HepG2 (cell line): ENCODE measurements around the gene UBE2S. TPM values are rescaled to one million over a fixed set of nuclear protein-coding genes. Genes with fewer than 3 reads are reported as not detected.

Experiments
- AGO2 ChIP-seq: fragments of 200-400 bp; formaldehyde crosslinking; optimal IDR thresholded peaks from 2 replicates; pipeline ENCODE3; 2017; ENCODE audit warnings: mild to moderate bottlenecking, low read depth, low read length, moderate library complexity
- BHLHE40 ChIP-seq: IDR thresholded peaks from 2 replicates; pipeline ENCODE4 v1.6.1; 2011; ENCODE audit warnings: low read length, improper control_type of control experiment
- BORCS8-MEF2B ChIP-seq: sonication (generic); formaldehyde crosslinking; IDR thresholded peaks from 2 replicates; pipeline ENCODE4 v1.8.0; 2022; ENCODE audit warnings: mild to moderate bottlenecking, missing genetic modification reagents
- DR1 ChIP-seq: sonication (generic); formaldehyde crosslinking; IDR thresholded peaks from 2 replicates; pipeline ENCODE4 v1.8.0; 2021; ENCODE audit warnings: mild to moderate bottlenecking, missing genetic modification reagents, inconsistent platforms
- HDAC2 ChIP-seq: sonication (generic); formaldehyde crosslinking; IDR thresholded peaks from 2 replicates; pipeline ENCODE4 v1.4.0; 2020; ENCODE audit warnings: missing genetic modification reagents
- HOXA9 ChIP-seq: sonication (generic); formaldehyde crosslinking; IDR thresholded peaks from 2 replicates; pipeline ENCODE4 v1.8.1; 2022; ENCODE audit warnings: missing genetic modification reagents, mild to moderate bottlenecking, moderate library complexity, borderline replicate concordance
- MED13 ChIP-seq: sonication (generic); formaldehyde crosslinking; IDR thresholded peaks from 2 replicates; pipeline ENCODE4 v1.5.0; 2020; ENCODE audit warnings: missing genetic modification reagents
- MEIS2 ChIP-seq: sonication (generic); formaldehyde crosslinking; IDR thresholded peaks from 2 replicates; pipeline ENCODE4 v1.9.0; 2021; ENCODE audit warnings: mild to moderate bottlenecking, missing genetic modification reagents
- MYNN ChIP-seq: sonication (generic); formaldehyde crosslinking; IDR thresholded peaks from 2 replicates; pipeline ENCODE4 v1.4.0; 2020; ENCODE audit warnings: mild to moderate bottlenecking, low read depth, missing genetic modification reagents
- NFE2L2 ChIP-seq: fragments of 150-350 bp; IDR thresholded peaks from 2 replicates; pipeline ENCODE4 v1.6.1; 2014; ENCODE audit warnings: low read length
- RARA ChIP-seq: IDR thresholded peaks from 2 replicates; pipeline ENCODE4 v1.6.1; 2016; ENCODE audit warnings: missing genetic modification reagents, missing compliant biosample characterization
- SMYD3 ChIP-seq: sonication (generic); formaldehyde crosslinking; IDR thresholded peaks from 2 replicates; pipeline ENCODE4 v1.8.1; 2023; ENCODE audit warnings: mild to moderate bottlenecking, missing genetic modification reagents
- USF2 ChIP-seq, 2 experiments: sonication (generic) in 1 of 2; formaldehyde crosslinking in 1 of 2; IDR thresholded peaks; 2 replicates each; pipeline versions ENCODE4 v1.5.1 to v1.6.1; 2011 to 2020; ENCODE audit warnings: borderline replicate concordance in 1 of 2, low read depth in 1 of 2, low read length in 1 of 2, mild to moderate bottlenecking in 1 of 2, missing genetic modification reagents in 1 of 2, moderate library complexity in 1 of 2
- ZMAT3 ChIP-seq: sonication (generic); formaldehyde crosslinking; conservative IDR thresholded peaks from 2 replicates; pipeline ENCODE4 v1.7.0; 2021; ENCODE audit warnings: missing genetic modification reagents
- ZMYM4 ChIP-seq: sonication (generic); formaldehyde crosslinking; IDR thresholded peaks from 2 replicates; pipeline ENCODE4 v1.8.1; 2023; ENCODE audit warnings: mild to moderate bottlenecking, missing genetic modification reagents
- ZNF556 ChIP-seq: sonication (generic); formaldehyde crosslinking; IDR thresholded peaks from 2 replicates; pipeline ENCODE4 v1.4.0; 2020; ENCODE audit warnings: mild to moderate bottlenecking, missing genetic modification reagents, borderline replicate concordance
- ZNF557 ChIP-seq: sonication (generic); formaldehyde crosslinking; IDR thresholded peaks from 2 replicates; pipeline ENCODE4 v1.4.0; 2020; ENCODE audit warnings: missing genetic modification reagents
- ZNF790 ChIP-seq: sonication (generic); formaldehyde crosslinking; IDR thresholded peaks from 2 replicates; pipeline ENCODE4 v1.8.0; 2022; ENCODE audit warnings: missing genetic modification reagents, mild to moderate bottlenecking, borderline replicate concordance
- ZNF850 ChIP-seq: sonication (generic); formaldehyde crosslinking; conservative IDR thresholded peaks from 2 replicates; pipeline ENCODE4 v1.9.0; 2021; ENCODE audit warnings: mild to moderate bottlenecking, missing genetic modification reagents
- polyA plus RNA-seq, 8 experiments: library from polyadenylated mRNA; depleted of rRNA in 3 of 8; stranded (reverse) in 7 of 8; unstranded in 1 of 8; fragments of >200 nt; fragmentation: Illumina TruSeq in 4 of 8; extraction: Trizol in 4 of 8; gene quantifications; 2 replicates each; pipeline versions ENCODE4 v1.2.1 to v1.2.3, GENCODE V29; 2011 to 2016; ENCODE audit warnings: low read depth in 4 of 8, missing spikeins in 1 of 8, mixed read lengths in 1 of 8; ENCODE audit not compliant: insufficient read depth in 1 of 8
- total RNA-seq, 5 experiments: library from RNA; depleted of rRNA; stranded (reverse); fragments of >200 nt; fragmentation: Illumina TruSeq; extraction: Trizol; gene quantifications; 2 replicates each; pipeline ENCODE4 v1.2.3, GENCODE V29; 2016; ENCODE audit warnings: low read depth in 1 of 5
- TF ChIP-seq, protein P1 (sequence below): sonication (generic); formaldehyde crosslinking; conservative IDR thresholded peaks from 2 replicates; pipeline ENCODE4 v1.4.0; 2020; ENCODE audit warnings: mild to moderate bottlenecking, missing genetic modification reagents, moderate library complexity
- TF ChIP-seq, protein P2 (sequence below): sonication (generic); formaldehyde crosslinking; IDR thresholded peaks from 2 replicates; pipeline ENCODE4 v1.4.0; 2020; ENCODE audit warnings: missing genetic modification reagents
- TF ChIP-seq, protein P3 (sequence below): sonication (generic); formaldehyde crosslinking; IDR thresholded peaks from 2 replicates; pipeline ENCODE4 v1.4.0; 2020; ENCODE audit warnings: mild to moderate bottlenecking, missing genetic modification reagents
- TF ChIP-seq, protein P4 (sequence below): sonication (generic); formaldehyde crosslinking; IDR thresholded peaks from 2 replicates; pipeline ENCODE4 v1.4.0; 2020; ENCODE audit warnings: missing genetic modification reagents

UBE2S gene
- total and polyA plus RNA-seq, 2 of the 13 experiments (the other 11 are each of a cell fraction or from before 2014, with no cell fraction given) = 32.2 to 39.3 TPM

DNA sequence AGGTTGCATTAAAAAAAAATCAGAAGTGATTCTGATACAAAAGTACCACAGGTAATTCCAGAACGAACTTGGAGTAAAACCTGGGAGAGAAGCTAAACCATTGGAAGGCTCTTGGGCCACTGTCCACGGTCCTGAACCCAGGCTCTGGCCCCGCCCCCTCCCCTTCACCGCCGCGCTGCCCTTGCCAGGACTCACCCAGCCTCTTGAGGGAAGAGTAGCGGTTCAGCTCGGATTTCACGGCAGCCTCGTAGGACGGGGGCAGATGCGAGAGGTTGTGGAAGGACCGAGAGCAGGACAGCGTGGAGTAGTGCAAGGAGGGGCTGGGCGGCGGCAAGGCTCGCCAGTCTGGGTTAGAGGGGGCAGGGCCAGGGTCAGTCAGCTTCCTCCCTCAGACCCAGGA is 29.8 kb upstream of the UBE2S start (continued):
- TF ChIP-seq, protein P1, sequence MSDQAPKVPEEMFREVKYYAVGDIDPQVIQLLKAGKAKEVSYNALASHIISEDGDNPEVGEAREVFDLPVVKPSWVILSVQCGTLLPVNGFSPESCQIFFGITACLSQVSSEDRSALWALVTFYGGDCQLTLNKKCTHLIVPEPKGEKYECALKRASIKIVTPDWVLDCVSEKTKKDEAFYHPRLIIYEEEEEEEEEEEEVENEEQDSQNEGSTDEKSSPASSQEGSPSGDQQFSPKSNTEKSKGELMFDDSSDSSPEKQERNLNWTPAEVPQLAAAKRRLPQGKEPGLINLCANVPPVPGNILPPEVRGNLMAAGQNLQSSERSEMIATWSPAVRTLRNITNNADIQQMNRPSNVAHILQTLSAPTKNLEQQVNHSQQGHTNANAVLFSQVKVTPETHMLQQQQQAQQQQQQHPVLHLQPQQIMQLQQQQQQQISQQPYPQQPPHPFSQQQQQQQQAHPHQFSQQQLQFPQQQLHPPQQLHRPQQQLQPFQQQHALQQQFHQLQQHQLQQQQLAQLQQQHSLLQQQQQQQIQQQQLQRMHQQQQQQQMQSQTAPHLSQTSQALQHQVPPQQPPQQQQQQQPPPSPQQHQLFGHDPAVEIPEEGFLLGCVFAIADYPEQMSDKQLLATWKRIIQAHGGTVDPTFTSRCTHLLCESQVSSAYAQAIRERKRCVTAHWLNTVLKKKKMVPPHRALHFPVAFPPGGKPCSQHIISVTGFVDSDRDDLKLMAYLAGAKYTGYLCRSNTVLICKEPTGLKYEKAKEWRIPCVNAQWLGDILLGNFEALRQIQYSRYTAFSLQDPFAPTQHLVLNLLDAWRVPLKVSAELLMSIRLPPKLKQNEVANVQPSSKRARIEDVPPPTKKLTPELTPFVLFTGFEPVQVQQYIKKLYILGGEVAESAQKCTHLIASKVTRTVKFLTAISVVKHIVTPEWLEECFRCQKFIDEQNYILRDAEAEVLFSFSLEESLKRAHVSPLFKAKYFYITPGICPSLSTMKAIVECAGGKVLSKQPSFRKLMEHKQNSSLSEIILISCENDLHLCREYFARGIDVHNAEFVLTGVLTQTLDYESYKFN (CRISPR knock-in tag) = no peak; the same call in 1 of the 2 replicates
- TF ChIP-seq HOXA9 (CRISPR knock-in tag) (peak; percentile 26; the same call in 1 of the 2 replicates), BHLHE40 (no peak), MED13 (CRISPR knock-in tag) (no peak), MEIS2 (CRISPR knock-in tag) (peak; percentile 48; the same call in 1 of the 2 replicates), DR1 (CRISPR knock-in tag) (0 out of 2 replicates have a peak, but pooled peaks have one; percentile 20), SMYD3 (no peak), MYNN (0 out of 2 replicates have a peak, but pooled peaks have one; percentile 47), ZNF557 (CRISPR knock-in tag) (peak; percentile 44; the same call in 1 of the 2 replicates), NFE2L2 (no peak), BORCS8-MEF2B (peak; percentile 81), ZNF790 (peak; percentile 83; the same call in 1 of the 2 replicates), ZMAT3 (CRISPR knock-in tag) (no peak), ZMYM4 (CRISPR knock-in tag) (0 out of 2 replicates have a peak, but pooled peaks have one; percentile 21), ZNF850 (no peak), HDAC2 (CRISPR knock-in tag) (peak; percentile 61; the same call in 1 of the 2 replicates), RARA (CRISPR knock-in tag) (peak; percentile 59), USF2 (IDR thresholded peaks at IDR 0.05; ENCODE audit: low read depth, low read length) (no peak), USF2 (CRISPR knock-in tag; IDR thresholded peaks at IDR 0.05; ENCODE audit: borderline replicate concordance) (no peak), AGO2 (no peak), ZNF556 (CRISPR knock-in tag) (no peak)
- TF ChIP-seq, protein P2, sequence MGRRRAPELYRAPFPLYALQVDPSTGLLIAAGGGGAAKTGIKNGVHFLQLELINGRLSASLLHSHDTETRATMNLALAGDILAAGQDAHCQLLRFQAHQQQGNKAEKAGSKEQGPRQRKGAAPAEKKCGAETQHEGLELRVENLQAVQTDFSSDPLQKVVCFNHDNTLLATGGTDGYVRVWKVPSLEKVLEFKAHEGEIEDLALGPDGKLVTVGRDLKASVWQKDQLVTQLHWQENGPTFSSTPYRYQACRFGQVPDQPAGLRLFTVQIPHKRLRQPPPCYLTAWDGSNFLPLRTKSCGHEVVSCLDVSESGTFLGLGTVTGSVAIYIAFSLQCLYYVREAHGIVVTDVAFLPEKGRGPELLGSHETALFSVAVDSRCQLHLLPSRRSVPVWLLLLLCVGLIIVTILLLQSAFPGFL = no peak
- TF ChIP-seq, protein P3, sequence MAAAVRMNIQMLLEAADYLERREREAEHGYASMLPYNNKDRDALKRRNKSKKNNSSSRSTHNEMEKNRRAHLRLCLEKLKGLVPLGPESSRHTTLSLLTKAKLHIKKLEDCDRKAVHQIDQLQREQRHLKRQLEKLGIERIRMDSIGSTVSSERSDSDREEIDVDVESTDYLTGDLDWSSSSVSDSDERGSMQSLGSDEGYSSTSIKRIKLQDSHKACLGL (CRISPR knock-in tag) = no peak
- TF ChIP-seq, protein P4, sequence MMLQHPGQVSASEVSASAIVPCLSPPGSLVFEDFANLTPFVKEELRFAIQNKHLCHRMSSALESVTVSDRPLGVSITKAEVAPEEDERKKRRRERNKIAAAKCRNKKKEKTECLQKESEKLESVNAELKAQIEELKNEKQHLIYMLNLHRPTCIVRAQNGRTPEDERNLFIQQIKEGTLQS (CRISPR knock-in tag) = peak; percentile 36; the same call in 1 of the 2 replicates
